Cerebellar nuclear complex (tissue), 1 donor: ENCODE measurements around the gene RPL36.
"Not testable (repeated sequence)": the region's sequence is repeated elsewhere in the genome, so short reads cannot be mapped to it uniquely, and the experiment has no call there.

Source experiments
- DNase-seq, 2 experiments: peaks; one replicate each; lab custom pipeline; 2025; lab: John Stamatoyannopoulos, UW

Gene RPL36

GRCh38 chr19:5674714-5675113 is 15.4 kb upstream of the RPL36 start:
- no peak for DNase-seq

DNA sequence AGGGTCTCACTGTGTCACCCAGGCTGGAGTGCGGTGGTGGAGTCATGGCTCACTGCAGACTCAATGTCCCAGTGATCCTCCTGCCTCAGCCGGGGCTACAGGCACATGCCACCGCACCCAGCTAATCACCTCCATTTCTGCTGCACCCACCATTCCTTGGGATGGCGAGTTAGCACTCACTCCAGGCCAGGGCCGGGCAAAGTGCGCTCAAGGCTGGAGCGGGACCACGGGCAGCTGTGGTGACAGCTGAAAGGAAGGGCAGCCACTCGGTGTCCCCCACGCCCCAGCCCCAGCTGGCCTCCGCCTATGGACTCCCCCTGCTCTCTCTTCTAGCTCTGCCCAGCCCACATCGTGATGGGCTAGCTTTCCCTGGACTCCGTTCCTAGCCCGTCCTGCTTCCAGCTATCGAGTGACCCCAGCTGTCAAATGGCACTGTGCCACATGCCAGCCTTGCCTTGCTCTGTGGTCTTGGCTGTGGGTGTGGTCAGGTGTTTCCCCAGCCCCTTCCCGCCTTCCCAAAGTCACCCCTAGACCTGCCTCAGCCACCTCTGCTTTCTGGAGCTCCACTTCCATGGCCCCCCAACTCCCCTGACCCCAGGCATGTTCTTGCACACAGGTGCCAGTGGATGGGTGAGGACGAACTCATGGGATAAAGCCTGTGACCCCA is 13.9 kb upstream of the RPL36 start:
- DNase-seq: no peak

- DNase-seq: no peak
Observed at GRCh38 chr19:5676772-5677105, 13.4 kb upstream of the RPL36 start.

DNA sequence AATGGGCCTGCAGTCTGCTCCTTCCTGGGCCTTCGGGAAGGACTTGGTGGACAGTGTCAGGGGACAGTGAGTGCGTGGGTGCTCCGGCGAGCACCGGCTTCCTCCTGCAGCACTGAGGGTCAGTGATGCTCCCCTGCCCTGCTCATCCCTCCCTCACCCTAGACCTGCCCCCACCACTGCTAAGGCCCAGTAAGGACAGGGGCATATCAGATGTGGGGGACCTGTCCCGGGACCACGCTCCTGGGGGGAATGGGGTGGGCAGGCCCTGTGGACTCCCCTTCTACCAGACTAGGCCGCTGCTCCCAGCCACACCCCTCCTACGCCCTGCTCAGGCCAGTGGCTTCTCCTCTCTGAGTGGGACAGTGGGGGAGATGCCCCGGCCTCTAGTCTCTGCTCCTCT is 13.0 kb upstream of the RPL36 start:
- DNase-seq: no peak

DNA sequence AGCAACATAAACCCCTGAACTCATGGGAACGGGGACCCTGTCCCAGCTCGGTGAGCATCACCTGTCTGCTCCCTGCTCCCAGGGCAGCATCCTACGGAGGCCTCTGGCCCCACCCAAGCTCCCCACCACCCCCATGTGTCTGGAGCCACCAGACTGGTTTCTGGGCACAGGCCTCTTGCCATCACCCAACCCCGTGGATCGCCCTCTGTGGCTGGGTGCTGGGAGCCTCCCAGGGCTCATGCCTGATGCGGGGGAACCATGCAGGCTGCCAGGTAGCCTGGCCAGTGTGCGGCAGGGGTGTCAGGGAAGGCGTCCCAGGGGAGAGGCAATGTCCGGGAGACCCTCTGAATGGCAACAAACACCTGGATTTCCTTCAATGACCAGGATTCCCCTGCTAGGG is 12.5 kb upstream of the RPL36 start:
- DNase-seq: no peak

- no peak for DNase-seq
Observed at GRCh38 chr19:5678071-5678718, 11.9 kb upstream of the RPL36 start.

GRCh38 chr19:5679289-5680083 is 10.6 kb upstream of the RPL36 start:
- no peak for DNase-seq

- DNase-seq: no peak
Observed at GRCh38 chr19:5680084-5680436, 10.0 kb upstream of the RPL36 start.

DNA sequence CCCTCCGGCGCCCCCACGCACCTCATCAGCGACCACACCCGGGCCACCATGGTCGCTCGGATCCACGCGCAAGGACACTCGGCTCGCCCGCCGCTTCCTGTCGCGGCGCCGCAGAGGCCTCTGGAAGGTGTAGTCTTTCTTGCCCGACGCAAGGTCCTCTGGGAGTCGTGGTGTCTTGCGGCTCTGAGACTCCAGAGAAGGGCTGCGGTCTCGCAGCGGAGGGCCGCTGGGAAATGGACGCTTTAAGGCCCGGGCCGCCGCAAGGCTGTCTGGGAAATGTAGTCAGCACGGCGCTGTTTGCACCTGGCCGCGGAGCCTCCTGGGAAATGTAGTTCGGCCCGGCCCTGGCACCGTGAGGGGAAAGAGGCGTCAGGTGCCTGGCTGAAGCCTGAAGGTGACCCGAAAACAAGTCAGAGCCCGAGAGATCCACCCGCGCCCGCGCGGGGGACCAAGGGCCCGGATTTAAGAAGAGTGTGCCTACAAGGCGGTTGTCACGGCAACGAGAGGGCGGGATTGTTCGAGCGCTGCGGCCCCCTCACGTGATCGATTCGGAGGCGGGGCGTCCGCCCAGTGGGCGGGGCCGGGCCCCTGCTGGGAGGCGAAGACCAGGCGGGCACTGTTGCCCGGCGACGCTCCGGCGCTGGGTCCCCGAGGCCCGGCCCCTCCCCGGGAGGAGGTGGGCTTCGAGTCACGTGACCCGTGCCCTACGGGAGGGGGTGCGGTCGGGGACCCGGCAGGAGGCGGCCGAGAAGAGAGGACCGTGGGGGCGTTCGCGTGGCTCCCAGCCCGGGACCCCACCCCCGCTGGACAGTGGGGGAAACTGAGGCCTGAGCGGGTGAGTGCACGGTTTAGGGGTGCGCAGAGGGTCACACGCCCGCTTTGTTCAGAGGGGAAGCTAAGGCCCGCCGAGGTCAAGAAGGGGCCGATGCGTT is 9.4 kb upstream of the RPL36 start, which contains the start of the genes HSD11B1L and MICOS13:
Gene HSD11B1L (plus strand): TSS at position 591 of the 932 bp plus-strand sequence. CDS start 3,806 bp downstream, outside the sequence.
Gene MICOS13 (minus strand): TSS at position 80 of the 932 bp plus-strand sequence. CDS start 30 bp downstream, at position 50.
- DNase-seq: peak; percentile 90 to 98

DNA sequence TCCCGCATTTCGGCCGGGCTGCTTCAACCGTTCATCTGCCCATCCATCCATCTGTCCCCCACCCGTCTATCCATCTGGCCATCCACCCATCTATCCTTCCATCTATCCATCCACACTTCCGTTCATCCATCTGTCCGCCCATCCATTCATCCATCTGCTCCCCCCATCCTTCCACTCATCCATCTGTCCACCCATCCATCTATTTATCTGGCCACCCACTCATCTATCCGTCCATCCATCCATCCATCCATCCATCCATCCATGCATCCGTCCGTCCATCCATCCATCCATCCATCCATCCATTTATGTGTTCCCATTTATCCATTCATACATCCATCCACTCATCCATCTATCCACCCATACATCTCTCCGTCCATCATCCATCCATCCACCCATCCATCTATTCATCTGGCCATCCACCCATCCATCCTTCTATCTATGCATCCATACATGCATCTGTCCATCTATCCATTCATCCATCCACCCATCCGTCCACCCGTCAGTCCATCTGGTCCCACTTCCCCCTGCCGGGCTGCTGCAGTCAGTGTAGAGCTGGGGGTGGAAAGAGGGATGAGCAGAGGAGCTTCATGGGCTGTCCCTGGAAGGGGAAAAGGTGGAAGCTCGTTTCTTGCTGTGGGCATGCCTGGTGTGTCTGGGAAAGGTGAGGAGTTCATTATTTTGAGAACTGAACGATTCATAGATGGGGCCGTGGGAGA is 8.5 kb upstream of the RPL36 start:
- no peak for DNase-seq

DNA sequence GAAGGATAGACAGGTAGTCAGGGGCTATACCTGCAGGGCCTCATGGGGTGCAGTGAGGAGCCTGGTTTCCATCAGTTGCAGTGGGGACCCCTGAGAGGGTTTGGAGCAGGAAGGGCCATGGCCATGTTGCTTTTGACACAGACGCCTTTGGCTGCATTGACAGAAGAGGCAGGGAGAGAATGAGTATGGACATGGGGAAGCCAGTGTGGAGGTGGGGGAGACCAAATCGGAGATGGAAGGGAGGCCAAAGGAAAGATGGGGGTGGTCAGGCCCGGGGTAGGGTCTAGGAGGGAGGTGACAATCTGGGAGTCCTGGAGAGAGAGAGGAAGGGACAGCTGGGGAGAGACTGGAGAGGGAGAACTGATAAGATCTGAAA is 8.0 kb upstream of the RPL36 start:
- DNase-seq: no peak

- DNase-seq: no peak
Observed at GRCh38 chr19:5683177-5683886, 6.8 kb upstream of the RPL36 start.

DNA sequence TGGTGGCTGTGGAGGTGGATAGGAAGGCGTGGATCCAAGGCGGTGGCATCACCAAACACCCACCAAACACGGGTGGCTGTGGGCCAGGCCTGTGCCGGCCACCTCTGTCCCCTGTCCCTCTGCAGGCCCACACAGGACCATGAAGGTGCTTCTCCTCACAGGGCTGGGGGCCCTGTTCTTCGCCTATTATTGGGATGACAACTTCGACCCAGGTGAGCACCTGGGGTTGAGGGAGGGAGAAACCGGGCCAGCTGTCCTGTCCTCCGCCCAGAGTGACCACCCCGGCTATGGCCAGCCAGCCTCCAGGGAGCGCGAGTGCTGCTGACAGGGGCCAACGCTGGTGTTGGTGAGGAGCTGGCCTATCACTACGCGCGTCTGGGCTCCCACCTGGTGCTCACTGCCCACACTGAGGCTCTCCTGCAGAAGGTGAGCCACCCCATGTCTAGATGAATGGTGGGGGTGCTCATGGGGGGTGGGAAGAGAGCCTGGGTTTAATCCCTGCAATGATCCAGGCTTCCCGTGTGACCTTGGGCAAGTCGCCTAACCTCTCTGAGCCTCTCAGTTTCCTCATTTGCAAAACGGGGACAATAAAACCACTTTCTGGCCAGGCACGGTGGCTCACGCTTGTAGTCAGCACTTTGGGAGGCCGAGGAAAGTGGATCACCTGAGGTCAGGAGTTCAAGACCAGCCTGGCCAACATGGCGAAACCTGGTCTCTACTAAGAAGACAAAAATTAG is 5.2 kb upstream of the RPL36 start:
- no peak for DNase-seq

- DNase-seq: no peak
Observed at GRCh38 chr19:5686326-5686646, 3.8 kb upstream of the RPL36 start.

DNA sequence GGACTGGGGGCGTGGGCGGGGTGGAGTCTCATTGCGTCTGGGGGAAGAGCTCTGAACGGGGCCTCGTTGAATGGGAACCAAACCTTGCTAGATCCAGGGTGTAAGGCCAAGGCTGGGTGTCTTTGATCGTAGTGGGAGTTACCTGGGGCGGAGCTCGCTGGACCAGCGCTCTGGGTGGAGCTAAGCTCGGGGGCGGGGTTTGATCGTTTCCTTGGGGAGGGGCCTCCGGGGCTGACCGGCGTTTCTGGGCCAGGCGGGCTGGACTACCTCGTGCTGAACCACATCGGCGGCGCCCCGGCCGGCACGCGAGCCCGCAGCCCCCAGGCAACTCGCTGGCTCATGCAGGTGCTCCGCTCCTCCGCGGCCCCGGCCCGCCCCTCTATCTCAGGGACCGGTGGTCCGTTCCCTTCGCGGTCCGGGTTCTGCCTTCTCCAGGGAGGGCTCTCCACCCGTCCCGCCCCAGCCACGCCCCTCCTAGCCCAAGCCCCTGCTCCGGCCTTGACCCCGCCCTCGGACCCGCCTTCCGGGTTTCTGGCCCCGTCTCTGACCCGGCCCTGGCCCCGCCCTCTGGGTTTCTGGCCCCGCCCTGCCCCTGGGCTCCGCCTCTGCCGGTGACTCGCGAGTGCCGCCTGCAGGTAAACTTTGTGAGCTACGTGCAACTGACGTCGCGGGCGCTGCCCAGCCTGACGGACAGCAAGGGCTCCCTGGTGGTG is 3.3 kb upstream of the RPL36 start:
- DNase-seq: peak in 1 of 2 experiments; percentile 23

DNA sequence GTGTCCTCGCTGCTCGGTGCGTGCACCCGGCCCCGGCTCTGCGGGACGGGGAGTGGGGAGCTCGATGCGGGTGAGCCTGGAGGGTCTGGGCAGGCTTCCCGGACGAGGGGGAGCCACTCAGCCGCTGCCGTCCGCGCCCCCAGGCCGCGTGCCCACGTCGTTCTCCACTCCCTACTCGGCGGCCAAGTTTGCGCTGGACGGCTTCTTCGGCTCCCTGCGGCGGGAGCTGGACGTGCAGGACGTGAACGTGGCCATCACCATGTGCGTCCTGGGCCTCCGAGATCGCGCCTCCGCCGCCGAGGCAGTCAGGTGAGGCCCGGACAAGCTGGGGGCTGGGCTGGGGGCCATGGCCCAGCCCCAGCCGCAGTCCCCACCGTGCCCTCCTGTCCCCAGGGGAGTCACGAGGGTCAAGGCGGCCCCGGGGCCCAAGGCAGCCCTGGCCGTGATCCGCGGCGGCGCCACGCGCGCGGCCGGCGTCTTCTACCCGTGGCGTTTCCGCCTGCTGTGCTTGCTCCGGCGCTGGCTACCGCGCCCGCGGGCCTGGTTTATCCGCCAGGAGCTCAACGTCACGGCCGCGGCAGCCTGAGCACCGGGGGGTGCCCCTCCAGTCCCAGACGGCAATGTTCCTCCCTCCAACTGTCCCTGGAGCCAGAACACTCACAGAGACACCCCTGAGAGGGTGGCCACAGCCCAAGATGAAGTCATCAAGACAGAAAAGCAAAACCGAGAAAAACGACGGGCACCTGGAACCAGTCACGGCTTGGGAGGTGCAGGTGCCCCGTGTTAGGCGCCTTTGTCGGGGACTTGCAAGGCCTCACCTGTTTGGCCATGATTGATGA is 2.5 kb upstream of the RPL36 start:
- DNase-seq: no peak

DNA sequence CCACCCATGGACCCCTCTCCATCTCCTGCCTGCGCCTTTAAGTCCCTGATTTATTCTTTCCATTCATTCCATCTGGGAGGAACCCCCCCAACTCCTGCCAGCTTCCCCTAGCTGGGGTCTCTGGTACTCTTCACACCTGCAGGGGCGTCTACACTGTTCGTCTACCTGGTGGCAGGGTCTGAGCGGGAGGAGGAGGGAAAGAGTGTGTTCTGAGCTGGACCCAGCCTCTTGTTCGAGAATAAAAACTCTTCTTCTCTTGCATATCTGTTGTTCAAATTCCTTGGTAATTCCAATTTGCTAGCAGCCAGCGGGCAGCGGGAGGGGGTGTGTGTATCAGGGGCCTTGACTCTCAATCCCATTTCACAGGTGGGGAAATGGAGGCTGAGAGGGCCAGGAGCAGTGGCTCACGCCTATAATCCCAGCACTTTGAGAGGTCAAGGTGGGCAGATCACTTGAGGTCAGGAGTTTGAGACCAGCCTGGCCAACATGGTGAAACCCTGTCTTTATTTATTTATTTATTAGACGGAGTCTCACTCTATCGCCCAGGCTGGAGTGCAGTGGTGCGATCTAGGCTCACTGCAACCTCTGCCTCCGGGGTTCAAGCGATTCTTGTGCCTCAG is 1.7 kb upstream of the RPL36 start:
- not testable (repeated sequence) for DNase-seq
